ENCODE results near the gene FOXC1.

The FOXC1 gene

GRCh38 chr6:1598886-1599285, 10.8 kb upstream of the FOXC1 start:
- DNase-seq (ENCODE audit: insufficient read length, low spot score) (no peak), FAIRE-seq (no peak)

DNA sequence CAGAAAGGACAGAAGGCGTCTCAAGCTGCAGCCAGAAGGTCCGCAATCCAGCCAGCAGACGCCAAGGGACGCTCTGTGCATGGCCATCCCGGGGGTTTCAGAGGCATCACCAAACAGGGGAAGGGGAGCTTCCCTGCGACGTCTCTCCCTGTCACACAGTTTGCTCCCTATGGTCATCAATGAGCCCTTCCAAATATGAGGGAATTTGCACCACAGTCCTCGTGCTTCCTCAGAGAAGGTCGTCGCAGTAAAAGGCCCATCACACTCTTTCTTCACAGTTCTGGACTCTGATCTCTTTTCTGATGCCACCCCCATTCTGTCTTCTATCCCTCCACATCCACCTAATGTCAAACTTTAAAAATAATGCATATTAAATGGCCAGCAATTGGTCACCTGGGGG, 10.2 kb upstream of the FOXC1 start:
- DNase-seq (ENCODE audit: insufficient read length, low spot score) (no peak), FAIRE-seq (no peak)

DNA sequence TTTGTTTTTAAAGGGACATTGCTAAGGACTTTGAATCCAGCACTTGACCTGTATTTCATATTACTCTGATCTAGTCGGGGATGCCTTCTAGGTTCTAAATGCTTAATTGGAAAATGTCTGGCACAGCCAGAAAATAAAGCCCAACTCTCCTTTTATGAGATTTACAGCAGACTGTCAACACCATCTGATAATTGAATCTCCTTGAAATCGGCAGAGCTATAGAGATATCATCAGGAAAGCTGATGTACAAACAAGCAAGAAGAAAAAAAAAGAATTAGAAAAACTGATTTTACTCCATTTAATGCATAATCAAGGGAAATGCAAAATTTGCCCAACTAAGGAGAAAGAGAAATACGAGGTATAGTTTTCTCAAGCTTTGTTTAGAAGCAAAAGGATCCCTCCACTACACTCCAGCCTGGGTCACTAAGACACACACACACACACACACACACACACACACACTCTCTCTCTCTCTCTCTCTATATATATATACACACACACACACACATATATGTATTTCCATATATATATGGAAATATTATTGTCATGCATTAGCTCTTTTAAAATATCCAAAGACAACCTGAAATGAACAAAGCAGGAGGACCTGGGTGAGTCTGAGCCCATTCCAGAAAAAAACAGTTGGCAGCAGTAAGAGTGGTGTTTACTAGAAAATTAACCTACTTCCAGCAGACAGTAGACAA, 9.5 kb upstream of the FOXC1 start:
- no peak for DNase-seq (ENCODE audit: insufficient read length, low spot score)

DNA sequence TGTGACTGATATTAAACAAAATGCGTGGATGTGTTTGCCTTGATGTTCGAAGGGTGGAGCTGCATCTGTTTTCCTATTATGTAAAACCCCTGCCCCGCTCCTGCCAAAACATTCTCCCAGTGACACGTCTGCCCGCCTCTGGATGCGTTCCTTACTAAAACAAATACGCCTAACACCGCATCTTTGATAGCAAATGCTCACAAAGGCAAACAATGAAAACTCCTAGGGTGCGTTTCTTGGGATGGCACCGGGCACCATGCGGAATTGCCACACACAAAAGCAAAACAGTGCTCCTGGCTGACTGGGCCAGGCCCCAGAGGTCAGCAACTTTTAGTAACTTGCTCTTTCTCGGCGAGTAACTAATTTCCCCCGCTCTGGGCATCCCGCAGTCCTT, 9.0 kb upstream of the FOXC1 start:
- DNase-seq (ENCODE audit: insufficient read length, low spot score) (no peak), FAIRE-seq (no peak)

More for the DNA sequence above, 9.5 kb upstream of the FOXC1 start:
- FAIRE-seq, result no peak

- DNase-seq (ENCODE audit: insufficient read length, low spot score) (no peak), FAIRE-seq (no peak)
Observed at GRCh38 chr6:1601158-1602048, 8.3 kb upstream of the FOXC1 start.

DNA sequence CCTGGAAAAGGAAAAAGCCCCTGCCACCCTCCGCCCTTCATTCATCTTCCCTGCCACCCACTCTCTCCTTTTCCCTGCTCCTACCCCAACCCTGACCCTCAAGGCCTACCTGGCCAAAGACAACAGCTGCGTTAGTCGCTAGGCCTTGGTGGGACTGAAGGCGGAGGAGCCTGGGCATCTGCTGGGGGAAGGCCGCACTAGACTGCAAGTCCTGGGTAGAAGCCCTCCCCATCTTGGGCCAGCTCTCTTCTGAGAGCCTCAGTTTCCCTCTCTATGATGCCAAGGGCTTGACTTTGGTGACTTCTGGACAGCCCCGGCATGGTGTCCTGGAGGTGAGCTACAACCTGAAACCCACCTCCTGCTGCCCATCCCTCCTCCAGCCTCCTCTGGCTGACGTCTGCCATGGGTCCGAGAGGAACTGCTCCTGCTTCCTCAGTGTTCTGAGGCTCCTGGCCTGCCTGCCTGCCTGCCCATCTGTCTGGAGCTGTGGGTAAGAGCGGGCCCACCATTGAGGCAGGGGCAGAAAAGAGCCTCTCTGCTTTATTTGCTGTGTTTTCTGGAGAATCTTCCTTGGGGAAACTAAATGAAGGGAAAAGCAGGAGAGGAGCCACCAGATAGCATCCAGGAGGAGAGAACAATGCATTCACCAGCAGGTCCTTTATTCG, 7.5 kb upstream of the FOXC1 start:
- FAIRE-seq, result no peak
- DNase-seq (ENCODE audit: insufficient read length, low spot score), result no peak

GRCh38 chr6:1603708-1604107, 6.0 kb upstream of the FOXC1 start:
- DNase-seq (ENCODE audit: insufficient read length, low spot score) (no peak), FAIRE-seq (no peak)

GRCh38 chr6:1604158-1605003, 5.3 kb upstream of the FOXC1 start:
- DNase-seq (ENCODE audit: insufficient read length, low spot score) (no peak), FAIRE-seq (no peak)

DNA sequence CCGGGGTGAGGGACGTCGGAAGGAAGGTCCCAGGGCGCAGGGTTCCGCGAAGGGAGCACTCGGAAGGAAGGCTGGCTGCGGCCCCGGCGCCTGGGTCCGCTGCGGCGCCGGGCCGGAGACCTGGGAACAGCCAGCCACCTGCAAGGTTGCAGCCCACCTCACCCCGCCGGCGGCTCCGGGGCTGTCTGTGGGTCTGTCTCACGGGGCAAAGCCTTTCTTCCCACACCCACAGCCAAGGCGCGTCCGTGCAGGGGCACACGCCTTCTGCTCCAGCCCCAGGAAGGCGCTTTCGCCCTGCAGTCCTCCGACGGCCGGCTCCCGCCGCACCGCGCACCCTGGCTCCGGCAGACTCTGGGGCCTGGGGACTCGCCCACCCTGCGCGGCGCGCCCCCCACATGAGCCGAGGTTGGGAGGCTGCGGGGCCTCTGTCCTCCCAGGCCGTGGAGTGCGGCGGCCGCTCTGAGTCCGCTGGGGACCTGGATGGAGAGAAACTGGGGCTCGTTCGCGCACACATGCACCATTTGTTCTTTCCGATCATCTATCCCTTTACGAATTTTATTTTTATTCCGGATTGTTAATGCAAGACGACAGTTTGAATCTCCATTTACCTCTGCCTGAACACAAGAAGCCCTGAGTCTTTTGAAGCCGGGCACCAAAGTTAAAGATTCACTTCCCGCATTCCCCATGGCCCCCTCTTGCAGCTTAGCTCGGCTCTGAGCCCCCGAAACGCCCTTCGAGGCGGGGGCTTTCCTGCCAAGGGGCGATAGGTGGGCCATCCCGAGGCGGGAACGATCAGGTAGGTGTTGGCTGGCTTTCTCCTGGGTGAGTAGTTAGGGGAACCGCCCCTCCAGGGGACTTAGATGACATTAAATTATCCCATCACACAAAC, 4.5 kb upstream of the FOXC1 start:
- DNase-seq (ENCODE audit: insufficient read length, low spot score) (no peak), FAIRE-seq (no peak)

- FAIRE-seq (no peak), DNase-seq (ENCODE audit: insufficient read length, low spot score) (no peak)
Observed at GRCh38 chr6:1605893-1606779, 3.6 kb upstream of the FOXC1 start.

GRCh38 chr6:1606780-1607515, 2.8 kb upstream of the FOXC1 start:
- FAIRE-seq (no peak), DNase-seq (ENCODE audit: insufficient read length, low spot score) (no peak)

- no peak for DNase-seq (ENCODE audit: insufficient read length, low spot score)
- FAIRE-seq, result peak; percentile 45
Observed at GRCh38 chr6:1607516-1608221, 2.0 kb upstream of the FOXC1 start.

DNA sequence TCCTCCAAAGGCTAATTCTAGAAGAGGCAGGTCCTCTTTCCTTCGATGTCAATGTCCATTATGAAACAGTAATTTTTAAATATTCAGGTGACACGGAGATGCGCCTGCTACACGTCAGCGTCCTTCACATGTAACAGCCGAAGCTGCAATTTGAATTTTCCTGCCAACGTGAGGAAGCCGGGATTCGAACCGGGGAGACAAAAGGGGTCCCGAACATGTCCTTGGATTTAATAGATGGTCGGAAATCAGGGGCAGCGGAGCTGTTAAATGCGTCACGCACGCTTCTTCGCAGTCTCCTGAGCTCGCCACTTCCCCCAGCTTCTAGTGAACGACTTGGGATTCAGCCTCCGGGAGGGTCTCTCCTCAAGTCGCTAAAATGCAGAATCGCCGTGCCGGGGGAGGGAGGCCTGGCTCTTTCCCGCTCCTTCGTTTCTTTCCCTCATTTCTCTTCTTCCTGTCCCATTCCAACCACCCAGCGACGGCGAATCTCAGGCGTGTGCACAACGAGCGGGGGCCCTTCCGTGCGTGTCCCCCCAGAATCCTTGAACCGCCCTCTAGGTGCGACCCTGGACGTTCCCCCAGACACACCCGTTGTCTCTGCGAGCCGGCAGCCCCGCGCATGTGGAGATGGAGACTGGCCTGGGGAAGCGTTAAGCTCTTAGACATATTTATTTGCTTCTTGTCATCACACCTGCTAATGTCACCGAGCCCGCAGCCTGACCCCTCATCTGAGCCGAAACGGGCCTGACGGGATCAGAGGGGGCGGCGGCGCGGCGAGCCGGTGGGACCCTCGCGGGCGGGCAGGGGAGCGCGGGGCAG, 1.3 kb upstream of the FOXC1 start:
- no peak for FAIRE-seq

DNA sequence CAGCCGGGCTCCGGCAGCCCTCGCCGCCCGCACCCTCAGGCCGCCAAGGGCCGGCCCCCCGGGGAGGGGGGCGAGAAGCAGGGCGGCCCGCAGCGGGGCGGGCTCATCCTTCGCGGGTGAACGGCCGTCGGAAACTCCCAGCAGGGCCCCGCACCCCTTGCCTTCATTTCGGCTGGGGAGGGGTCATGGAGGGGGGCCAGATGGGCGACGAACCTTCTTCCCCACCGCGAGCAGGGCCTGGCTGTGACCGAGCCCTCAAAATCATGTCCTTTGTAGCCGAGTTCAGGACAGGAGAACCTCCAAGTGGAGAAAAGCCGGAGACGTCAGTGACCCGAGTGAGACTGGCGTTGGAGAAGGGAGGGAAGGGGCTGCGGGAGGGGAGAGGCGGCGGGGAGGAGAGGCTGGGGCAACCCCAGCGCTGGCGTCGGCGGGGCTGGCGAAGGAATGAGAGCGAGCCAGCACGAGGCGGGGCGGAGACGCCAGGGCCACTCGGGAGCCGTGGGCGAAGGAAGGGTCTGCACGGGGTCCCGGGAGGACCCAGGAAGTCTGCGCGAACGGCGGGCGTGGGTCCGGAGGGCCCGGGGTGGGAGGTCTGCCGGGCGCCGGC, 571 bp upstream of the FOXC1 start:
- DNase-seq (ENCODE audit: insufficient read length, low spot score) (no peak), FAIRE-seq (no peak)

More for the DNA sequence above, 1.3 kb upstream of the FOXC1 start:
- no peak for DNase-seq (ENCODE audit: insufficient read length, low spot score)

- no peak for FAIRE-seq
- no peak for DNase-seq (ENCODE audit: insufficient read length, low spot score)
Observed at GRCh38 chr6:1610497-1611321, 994 bp downstream of the FOXC1 start.

GRCh38 chr6:1611322-1611571, 1.5 kb downstream of the FOXC1 start:
- DNase-seq (ENCODE audit: insufficient read length, low spot score), result no peak

More at GRCh38 chr6:1611322-1611571, 1.5 kb downstream of the FOXC1 start:
- FAIRE-seq, result no peak

Data from GM19239 (cell line).